ENCODE data around the gene TRDMT1. TPM values are rescaled to one million over a fixed set of nuclear protein-coding genes. Genes with fewer than 3 reads are reported as not detected.

The TRDMT1 gene
- polyA plus RNA-seq, 1 experiment = 2.4 TPM

GRCh38 chr10:17101257-17101909 lies 100.1 kb downstream of the TRDMT1 start:
- TF ChIP-seq CTCF (IDR thresholded peaks at IDR 0.05; ENCODE audit: insufficient read depth, low read depth, low read length) = no peak
- no peak for DNase-seq (ENCODE audit: low read depth)
- Histone ChIP-seq H3K27me3 (ENCODE audit: control insufficient read depth, insufficient read depth, low read length) (no peaks in the 10 kb centered on the region), H3K36me3 (ENCODE audit: control insufficient read depth, insufficient read depth, low read length) (no peaks in the 10 kb centered on the region), H3K4me3 (ENCODE audit: low read depth, low read length) (no peak overlapping the region)
- CTCF ChIA-PET = no interaction called here
- POLR2A ChIA-PET = no interaction called here

GRCh38 chr10:17100586-17100985 lies 100.9 kb downstream of the TRDMT1 start:
- H3K36me3 ChIP-seq (ENCODE audit: control insufficient read depth, insufficient read depth, low read length) = no peaks in the 10 kb centered on the region
- no peak for TF ChIP-seq CTCF (IDR thresholded peaks at IDR 0.05; ENCODE audit: insufficient read depth, low read depth, low read length)
- H3K4me3 ChIP-seq (ENCODE audit: low read depth, low read length) = no peak overlapping the region
- POLR2A ChIA-PET = no interaction called here
- no peaks in the 10 kb centered on the region for H3K27me3 ChIP-seq (ENCODE audit: control insufficient read depth, insufficient read depth, low read length)
- CTCF ChIA-PET = no interaction called here
- DNase-seq (ENCODE audit: low read depth) = no peak

- no peaks in the 10 kb centered on the region for H3K27me3 ChIP-seq (ENCODE audit: control insufficient read depth, insufficient read depth, low read length)
- no peak for TF ChIP-seq CTCF (IDR thresholded peaks at IDR 0.05; ENCODE audit: insufficient read depth, low read depth, low read length)
- no peaks in the 10 kb centered on the region for H3K36me3 ChIP-seq (ENCODE audit: control insufficient read depth, insufficient read depth, low read length)
- no peak for DNase-seq (ENCODE audit: low read depth)
- H3K4me3 ChIP-seq (ENCODE audit: low read depth, low read length) = no peak overlapping the region
- POLR2A ChIA-PET = no interaction called here
- CTCF ChIA-PET = interaction anchor here (0.6 to 0.7 kb wide), 2 partner anchors 15 to 269 kb away, joined by 3 read pairs; no protein-coding TSS in a partner anchor
These were observed 103.5 kb downstream of the TRDMT1 start for GRCh38 chr10:17098012-17098411.

Small RNA genes within 50 kb of the gene (small RNA-seq; reads per million reads assigned to genes)
- gene AC067747.1 (ENCODE audit: insufficient read length, low read depth, low replicate concordance) = not detected

Other genes starting within 250 kb of the TRDMT1 start
- 0.39 TPM in 2 replicates for gene CUBN, start 71.9 kb downstream of the TRDMT1 start, polyA plus RNA-seq (2011; rRNA removed)
- gene VIM, start 26.6 kb upstream of the TRDMT1 start, polyA plus RNA-seq (2011; rRNA removed) = 3,965 and 5,431 TPM in 2 replicates